Trophoblast cell (in vitro differentiated cells and primary cell): ENCODE results near the gene SPOCK3.

ENCODE experiments used
- DNase-seq, 2 donors: peaks; one replicate each; pipeline ENCODE4 v3.0.0-alpha.2; 2016
- H2AFZ ChIP-seq: 2 replicates; pipeline ENCODE4 v1.6.1; 2013; ENCODE audit warnings: low read length, moderate library complexity, mild to moderate bottlenecking; ENCODE audit not compliant: insufficient read depth, poor library complexity
- H2AK5ac ChIP-seq: 2 replicates; pipeline ENCODE4 v1.6.1; 2013; ENCODE audit warnings: mild to moderate bottlenecking, low read length
- H2BK120ac ChIP-seq: 2 replicates; pipeline ENCODE4 v1.6.1; 2013; ENCODE audit warnings: low read length, mild to moderate bottlenecking, moderate library complexity; ENCODE audit not compliant: insufficient read depth, poor library complexity
- H2BK12ac ChIP-seq: 2 replicates; pipeline ENCODE4 v1.6.1; 2013; ENCODE audit warnings: mild to moderate bottlenecking, low read length, moderate library complexity
- H2BK5ac ChIP-seq: 2 replicates; pipeline ENCODE4 v1.6.1; 2013; ENCODE audit warnings: low read length, low read depth, moderate library complexity, mild to moderate bottlenecking; ENCODE audit not compliant: poor library complexity
- H3K14ac ChIP-seq: 2 replicates; pipeline ENCODE4 v1.6.1; 2013; ENCODE audit warnings: mild to moderate bottlenecking, low read length
- H3K18ac ChIP-seq: 2 replicates; pipeline ENCODE4 v1.6.1; 2013; ENCODE audit warnings: mild to moderate bottlenecking, low read length
- H3K23ac ChIP-seq: 2 replicates; pipeline ENCODE4 v1.6.1; 2013; ENCODE audit warnings: low read length
- H3K27ac ChIP-seq: 2 replicates; pipeline ENCODE4 v1.5.1; 2013; ENCODE audit warnings: low read depth, mild to moderate bottlenecking, inconsistent platforms, low read length, moderate library complexity
- H3K27me3 ChIP-seq: 2 replicates; pipeline ENCODE4 v1.6.1; 2013; ENCODE audit warnings: inconsistent platforms, mild to moderate bottlenecking, low read length, moderate library complexity; ENCODE audit not compliant: insufficient read depth
- H3K36me3 ChIP-seq, 2 experiments: 1 replicate in 1 of 2; 2 replicates in 1 of 2; pipeline ENCODE4 v1.6.1; 2013; ENCODE audit warnings: low read length in 2 of 2, mild to moderate bottlenecking in 2 of 2, moderate library complexity in 1 of 2; ENCODE audit not compliant: insufficient read depth in 2 of 2, control insufficient read depth in 1 of 2
- H3K4ac ChIP-seq: 2 replicates; pipeline ENCODE4 v1.6.1; 2013; ENCODE audit warnings: low read depth, mild to moderate bottlenecking, low read length, moderate library complexity
- H3K4me1 ChIP-seq, 2 experiments: 1 replicate in 1 of 2; 2 replicates in 1 of 2; pipeline ENCODE4 v1.6.1; 2013; ENCODE audit warnings: low read length in 2 of 2, mild to moderate bottlenecking in 2 of 2, moderate library complexity in 1 of 2; ENCODE audit not compliant: insufficient read depth in 2 of 2, control insufficient read depth in 1 of 2
- H3K4me2 ChIP-seq: 2 replicates; pipeline ENCODE4 v1.6.1; 2013; ENCODE audit warnings: inconsistent platforms, mild to moderate bottlenecking, low read length, moderate library complexity
- H3K4me3 ChIP-seq: 2 replicates; pipeline ENCODE4 v1.5.1; 2013; ENCODE audit warnings: mild to moderate bottlenecking, low read depth, low read length, inconsistent platforms
- H3K79me1 ChIP-seq: one replicate; pipeline ENCODE4 v1.6.1; 2013; ENCODE audit warnings: low read length
- H3K79me2 ChIP-seq: 2 replicates; pipeline ENCODE4 v1.6.1; 2013; ENCODE audit warnings: low read length, mild to moderate bottlenecking; ENCODE audit not compliant: control insufficient read depth, insufficient read depth, poor library complexity
- H3K9ac ChIP-seq: 2 replicates; pipeline ENCODE4 v1.6.1; 2013; ENCODE audit warnings: mild to moderate bottlenecking, low read length
- H3K9me3 ChIP-seq: 2 replicates; pipeline ENCODE4 v1.6.1; 2013; ENCODE audit warnings: low read depth, mild to moderate bottlenecking, control low read depth, inconsistent platforms, low read length; ENCODE audit not compliant: insufficient read depth
- H4K12ac ChIP-seq: 2 replicates; pipeline ENCODE4 v1.6.1; 2013; ENCODE audit warnings: low read depth, mild to moderate bottlenecking, low read length, moderate library complexity
- H4K8ac ChIP-seq: 2 replicates; pipeline ENCODE4 v1.6.1; 2013; ENCODE audit warnings: low read depth, mild to moderate bottlenecking, low read length, moderate library complexity
- H4K91ac ChIP-seq: one replicate; pipeline ENCODE4 v1.6.1; 2013; ENCODE audit warnings: low read depth, mild to moderate bottlenecking, low read length, moderate library complexity
- WGBS: extraction: QIAGEN DNeasy Blood & Tissue Kit; methylation state at CpG from one replicate; pipeline ENCODE4 v1.1.7; 2013; ENCODE audit warnings: missing lambda C conversion rate; ENCODE audit not compliant: insufficient read length, insufficient coverage; ENCODE audit errors: extremely low coverage; 5-methylcytosine and 5-hydroxymethylcytosine counted together

SPOCK3 gene

DNA sequence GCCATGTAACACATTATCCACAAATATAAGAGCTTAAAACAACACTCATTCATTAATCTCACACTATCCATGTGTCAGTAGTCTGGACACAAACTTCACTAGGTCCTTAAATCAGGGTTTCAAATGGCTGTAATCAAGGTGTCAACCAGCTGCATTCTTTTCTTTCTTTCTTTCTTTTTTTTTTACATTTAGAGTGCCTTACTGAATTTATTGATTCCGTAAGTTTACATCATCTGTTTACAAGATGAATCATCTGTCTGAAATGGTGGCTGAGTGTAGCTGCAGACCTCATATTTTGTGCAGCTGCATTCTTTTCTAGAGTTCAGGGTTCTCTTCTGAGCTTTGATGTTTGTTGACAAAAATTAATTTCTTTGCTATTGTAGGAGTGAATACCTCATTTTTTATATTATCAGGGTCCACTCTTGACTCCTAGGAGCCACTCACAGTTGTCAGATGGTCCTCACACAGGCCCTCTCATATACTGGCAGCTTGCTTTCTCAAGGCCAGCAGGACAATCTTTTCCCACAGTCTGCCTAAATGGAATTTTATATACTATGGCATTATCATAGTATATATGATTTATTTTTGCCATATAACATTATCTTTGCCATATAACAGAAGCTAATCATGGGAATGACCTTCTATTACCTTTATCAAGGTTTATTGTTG, 37.8 kb downstream of the SPOCK3 start:
- Histone ChIP-seq H3K27me3 (no peaks in the 10 kb centered on the region), H3K18ac (no peak overlapping the region), H3K9me3 (peaks cover 2% of the 10 kb centered on the region), H4K8ac (no peak overlapping the region), H3K27ac (no peak overlapping the region), H4K91ac (no peak overlapping the region), H2AK5ac (no peak overlapping the region), H2BK120ac (no peak overlapping the region), H4K12ac (no peak overlapping the region), H2BK5ac (no peak overlapping the region), H3K4ac (no peak overlapping the region), H3K9ac (no peak overlapping the region), H2AFZ (no peak overlapping the region), H3K36me3 (no peaks in the 10 kb centered on the region), H3K4me3 (no peak overlapping the region), H3K23ac (no peak overlapping the region), H2BK12ac (no peak overlapping the region), H3K14ac (no peak overlapping the region), H3K4me1 (no peaks in the 10 kb centered on the region), H3K4me2 (no peak overlapping the region), H3K79me1 (no peaks in the 10 kb centered on the region), H3K79me2 (no peaks in the 10 kb centered on the region)
- WGBS = no CpG with 5 or more reads among the region's 1 CpG
- DNase-seq = no peak

DNA sequence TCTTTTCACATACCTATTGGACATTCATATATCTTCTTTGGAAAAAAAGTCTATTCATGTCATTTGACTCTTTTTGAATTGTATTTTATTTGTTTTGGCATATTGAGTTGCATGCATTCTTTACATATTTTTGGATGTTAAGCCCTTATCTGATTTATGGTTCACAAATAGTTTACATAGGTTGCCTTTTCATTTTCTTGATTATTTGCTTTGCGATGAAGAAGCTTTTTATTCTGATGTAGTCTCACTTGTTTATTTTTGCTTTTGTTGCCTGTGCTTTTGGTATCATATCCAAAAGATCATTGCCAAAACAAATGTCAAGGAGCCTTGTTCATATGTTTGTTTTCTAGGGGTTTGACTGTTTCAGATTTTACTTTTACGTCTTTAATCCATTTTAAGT, 43.9 kb downstream of the SPOCK3 start:
- no peak overlapping the region for H3K14ac ChIP-seq
- WGBS = no CpG with 5 or more reads among the region's 2 CpGs
- no peak overlapping the region for H3K4me3 ChIP-seq
- H4K91ac ChIP-seq = no peak overlapping the region
- H3K4ac ChIP-seq = no peak overlapping the region
- H3K27ac ChIP-seq = no peak overlapping the region
- no peaks in the 10 kb centered on the region for H3K4me1 ChIP-seq
- DNase-seq = no peak
- H3K79me2 ChIP-seq = no peaks in the 10 kb centered on the region
- no peak overlapping the region for H4K8ac ChIP-seq
- peaks cover 2% of the 10 kb centered on the region for H3K9me3 ChIP-seq
- no peak overlapping the region for H2BK5ac ChIP-seq
- H3K79me1 ChIP-seq = no peaks in the 10 kb centered on the region
- H2BK12ac ChIP-seq = no peak overlapping the region
- no peak overlapping the region for H3K18ac ChIP-seq
- no peak overlapping the region for H2AFZ ChIP-seq
- H3K36me3 ChIP-seq = no peaks in the 10 kb centered on the region
- no peak overlapping the region for H4K12ac ChIP-seq
- H3K27me3 ChIP-seq = no peaks in the 10 kb centered on the region
- H3K23ac ChIP-seq = no peak overlapping the region
- H3K4me2 ChIP-seq = no peak overlapping the region
- H2AK5ac ChIP-seq = no peak overlapping the region
- no peak overlapping the region for H3K9ac ChIP-seq
- no peak overlapping the region for H2BK120ac ChIP-seq

DNA sequence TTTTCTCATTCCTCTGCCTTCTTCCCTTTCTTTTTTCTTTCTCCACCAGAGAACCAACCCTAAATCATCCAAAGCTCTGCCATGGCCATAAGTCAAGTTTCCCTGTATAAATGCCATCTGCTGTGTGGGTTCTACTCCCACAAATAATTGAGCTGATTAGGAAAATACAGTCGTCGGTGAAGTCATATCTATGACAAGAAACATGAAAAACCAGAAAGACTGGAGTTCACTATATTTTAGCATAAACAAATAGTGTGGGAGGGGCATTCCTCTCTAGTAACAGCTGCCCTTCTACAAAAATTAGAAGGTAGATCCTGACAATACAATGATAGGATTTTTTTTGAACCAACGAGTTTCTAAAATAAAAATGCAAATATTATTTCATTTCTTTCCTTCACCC, 48.8 kb downstream of the SPOCK3 start:
- Histone ChIP-seq H4K91ac (no peak overlapping the region), H4K12ac (no peak overlapping the region), H3K14ac (no peak overlapping the region), H3K23ac (no peak overlapping the region), H4K8ac (no peak overlapping the region), H3K4me1 (no peaks in the 10 kb centered on the region), H3K79me1 (no peaks in the 10 kb centered on the region), H3K18ac (no peak overlapping the region), H3K9me3 (no peaks in the 10 kb centered on the region), H2AFZ (no peak overlapping the region), H2BK12ac (no peak overlapping the region), H3K36me3 (no peaks in the 10 kb centered on the region), H3K4ac (no peak overlapping the region), H3K4me3 (no peak overlapping the region), H3K27ac (no peak overlapping the region), H2AK5ac (no peak overlapping the region), H3K4me2 (no peak overlapping the region), H3K79me2 (no peaks in the 10 kb centered on the region), H2BK120ac (no peak overlapping the region), H2BK5ac (no peak overlapping the region), H3K9ac (no peak overlapping the region), H3K27me3 (no peaks in the 10 kb centered on the region)
- peak in 1 of 2 donors; percentile 43 for DNase-seq
- no CpG with 5 or more reads among the region's 3 CpGs for WGBS

DNA sequence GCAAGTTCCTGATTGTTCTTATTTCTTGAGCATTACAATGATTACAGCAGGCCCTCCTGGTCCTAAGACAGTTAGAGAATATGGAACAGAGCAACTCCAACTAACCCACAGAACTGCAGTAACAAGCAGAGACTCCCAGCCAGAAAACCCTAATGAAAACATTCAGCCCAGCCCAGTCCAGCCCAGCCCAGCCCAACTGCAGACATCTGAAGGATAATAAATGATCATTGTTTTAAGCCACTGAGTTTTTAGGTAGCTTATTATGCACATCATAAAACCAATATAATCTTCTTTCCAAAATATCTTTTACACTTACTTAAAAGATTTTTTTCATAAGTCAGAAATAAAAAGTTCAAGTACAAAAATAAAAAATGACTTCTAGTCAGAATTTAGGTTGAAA, 51.3 kb downstream of the SPOCK3 start:
- Histone ChIP-seq H2BK12ac (no peak overlapping the region), H3K79me2 (no peaks in the 10 kb centered on the region), H2BK120ac (no peak overlapping the region), H3K79me1 (no peaks in the 10 kb centered on the region), H3K4ac (no peak overlapping the region), H3K4me2 (no peak overlapping the region), H3K23ac (no peak overlapping the region), H3K27ac (no peak overlapping the region), H3K36me3 (no peaks in the 10 kb centered on the region), H2BK5ac (no peak overlapping the region), H3K9ac (no peak overlapping the region), H3K4me3 (no peak overlapping the region), H2AFZ (no peak overlapping the region), H3K4me1 (no peaks in the 10 kb centered on the region), H3K27me3 (no peaks in the 10 kb centered on the region), H3K18ac (no peak overlapping the region), H4K8ac (no peak overlapping the region), H2AK5ac (no peak overlapping the region), H3K14ac (no peak overlapping the region), H4K91ac (no peak overlapping the region), H4K12ac (no peak overlapping the region), H3K9me3 (no peaks in the 10 kb centered on the region)
- no peak for DNase-seq
